ENCODE measurements around the gene ZNF777.
"Not testable (repeated sequence)": the region's sequence is repeated elsewhere in the genome, so short reads cannot be mapped to it uniquely, and the experiment has no call there.

ZNF777 gene

DNA sequence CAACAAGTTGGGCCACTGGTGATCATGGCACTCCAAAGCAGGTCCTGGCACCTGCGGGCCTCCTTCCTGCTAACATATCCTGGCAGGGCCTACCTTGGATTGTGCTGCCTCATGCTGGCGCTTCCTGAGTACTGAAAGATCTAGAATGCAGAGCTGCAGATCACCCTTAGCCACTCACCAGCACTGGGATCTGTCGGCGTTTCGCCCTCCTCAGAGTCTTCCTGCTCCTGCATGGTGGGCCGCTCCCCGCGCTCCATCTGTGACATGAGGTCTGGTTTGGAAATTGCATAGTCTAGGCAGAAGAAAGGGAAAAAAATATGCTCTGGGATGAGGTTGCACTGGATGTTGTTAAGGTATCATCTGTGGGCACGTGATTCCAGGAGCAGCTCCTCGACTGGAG, 10.0 kb downstream of the ZNF777 start:
- DNase-seq (ENCODE audit: low read depth) = no peak

GRCh38 chr7:149449897-149450296, 11.0 kb downstream of the ZNF777 start:
- no peak for DNase-seq (ENCODE audit: low read depth)

DNA sequence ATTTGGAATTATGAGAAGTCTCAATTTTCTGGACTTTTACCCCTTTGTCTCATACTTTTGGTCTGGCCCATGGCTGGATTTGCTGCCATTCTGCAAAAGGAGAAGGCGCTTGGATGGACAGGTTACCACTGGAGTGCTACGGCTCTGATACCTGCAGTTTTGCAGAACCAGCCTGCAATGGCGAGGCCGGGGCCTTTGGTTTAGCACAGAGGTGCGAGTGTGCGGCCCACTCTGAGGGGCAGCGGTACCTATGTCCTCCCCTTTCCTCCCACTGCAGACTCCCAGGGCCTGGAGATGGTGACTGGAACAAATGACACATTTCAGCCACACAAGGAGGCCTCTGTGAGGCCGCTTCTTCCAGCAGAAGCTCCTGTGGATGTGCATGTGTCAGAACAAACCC, 11.9 kb downstream of the ZNF777 start:
- DNase-seq (ENCODE audit: low read depth) = no peak

- DNase-seq (ENCODE audit: low read depth) = not testable (repeated sequence)
Observed at GRCh38 chr7:149446026-149446425, 14.8 kb downstream of the ZNF777 start.

- no peak for DNase-seq (ENCODE audit: low read depth)
Observed at GRCh38 chr7:149444287-149444686, 16.6 kb downstream of the ZNF777 start.

DNA sequence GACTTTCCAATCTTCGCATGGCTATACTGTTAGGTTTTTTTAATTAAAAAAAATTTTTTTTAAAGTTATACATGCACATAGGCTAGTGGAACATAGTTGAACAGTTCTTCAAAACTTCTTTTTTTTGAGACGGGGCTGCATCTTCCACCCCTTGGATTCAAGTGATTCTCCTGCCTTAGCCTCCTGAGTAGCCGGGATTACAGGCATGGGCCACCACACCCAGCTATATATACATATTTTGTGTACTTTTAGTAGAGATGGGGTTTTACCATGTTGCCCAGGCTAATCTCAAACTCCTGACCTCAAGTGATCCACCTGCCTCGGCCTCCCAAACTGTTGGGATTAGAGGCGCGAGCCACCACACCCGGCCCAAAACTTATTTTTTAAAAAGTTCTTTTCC, 17.3 kb downstream of the ZNF777 start:
- DNase-seq (ENCODE audit: low read depth) = no peak

DNA sequence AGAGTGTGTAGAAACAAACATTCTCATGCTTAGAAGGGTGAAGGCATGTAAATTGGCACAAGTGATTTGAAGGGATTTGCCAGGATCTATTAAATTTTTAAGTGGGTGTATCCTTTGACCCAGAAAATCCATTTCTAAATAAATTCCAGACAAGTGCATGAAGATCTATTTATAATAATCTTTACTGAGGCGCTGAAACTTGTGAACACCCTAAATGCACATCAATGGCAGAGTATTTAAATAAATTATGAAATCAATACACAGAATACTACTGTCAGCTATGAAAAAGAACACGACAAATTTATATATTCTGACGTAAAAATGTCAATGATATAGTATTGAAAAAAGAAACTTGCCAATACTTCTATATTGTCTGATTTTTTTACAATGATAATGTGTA, 17.9 kb downstream of the ZNF777 start:
- DNase-seq (ENCODE audit: low read depth) = no peak

GRCh38 chr7:149440222-149440621, 20.6 kb downstream of the ZNF777 start:
- no peak for DNase-seq (ENCODE audit: low read depth)

GRCh38 chr7:149436358-149436757, 24.5 kb downstream of the ZNF777 start:
- no peak for DNase-seq (ENCODE audit: low read depth)

DNA sequence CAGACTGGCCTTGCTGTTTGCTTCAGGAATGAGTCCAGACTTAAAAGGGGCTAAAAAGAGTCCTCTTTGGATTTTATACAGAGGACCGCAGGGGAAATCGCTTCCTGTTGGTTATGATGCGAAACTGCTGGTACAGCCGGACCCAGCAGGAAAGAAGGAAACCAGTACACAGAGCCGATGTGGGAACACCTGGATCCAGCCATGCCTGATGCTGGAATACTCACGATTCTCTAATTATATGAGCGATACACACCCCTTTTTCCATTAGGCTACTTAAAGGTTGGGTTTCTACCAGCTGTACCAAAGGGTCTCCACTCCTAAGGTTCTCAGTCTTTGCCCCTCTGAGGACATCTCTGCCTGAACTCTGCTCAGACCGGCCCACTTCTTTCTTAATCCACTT, 27.7 kb downstream of the ZNF777 start:
- no peak for DNase-seq (ENCODE audit: low read depth)

DNA sequence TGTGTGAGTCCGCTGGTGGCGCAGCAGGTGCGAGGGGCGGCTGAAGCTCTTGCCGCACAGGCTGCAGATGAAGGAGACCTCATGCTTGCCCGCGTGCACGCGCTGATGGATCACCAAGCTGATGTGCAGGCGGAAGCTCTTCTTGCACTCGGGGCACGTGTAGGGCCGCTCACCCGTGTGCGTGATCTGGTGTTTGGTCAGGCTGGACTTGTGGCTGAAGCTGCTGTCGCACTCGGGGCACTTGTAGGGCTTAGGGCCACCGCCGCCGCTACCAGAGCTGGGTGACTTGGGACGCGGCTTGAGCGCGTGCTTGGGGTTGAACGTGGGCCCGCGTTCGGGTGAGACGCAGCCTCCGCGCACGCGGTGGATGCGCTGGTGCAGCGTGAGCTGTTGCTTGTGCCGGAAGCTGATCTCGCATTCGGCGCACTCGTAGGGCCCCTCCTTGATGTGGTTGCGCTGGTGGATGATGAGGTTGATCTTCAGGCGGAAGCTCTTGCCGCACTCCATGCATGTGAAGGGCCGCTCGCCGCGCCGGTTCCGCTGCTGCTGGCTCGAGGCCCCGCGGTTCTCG, 28.7 kb downstream of the ZNF777 start:
- no peak for DNase-seq (ENCODE audit: low read depth)

DNA sequence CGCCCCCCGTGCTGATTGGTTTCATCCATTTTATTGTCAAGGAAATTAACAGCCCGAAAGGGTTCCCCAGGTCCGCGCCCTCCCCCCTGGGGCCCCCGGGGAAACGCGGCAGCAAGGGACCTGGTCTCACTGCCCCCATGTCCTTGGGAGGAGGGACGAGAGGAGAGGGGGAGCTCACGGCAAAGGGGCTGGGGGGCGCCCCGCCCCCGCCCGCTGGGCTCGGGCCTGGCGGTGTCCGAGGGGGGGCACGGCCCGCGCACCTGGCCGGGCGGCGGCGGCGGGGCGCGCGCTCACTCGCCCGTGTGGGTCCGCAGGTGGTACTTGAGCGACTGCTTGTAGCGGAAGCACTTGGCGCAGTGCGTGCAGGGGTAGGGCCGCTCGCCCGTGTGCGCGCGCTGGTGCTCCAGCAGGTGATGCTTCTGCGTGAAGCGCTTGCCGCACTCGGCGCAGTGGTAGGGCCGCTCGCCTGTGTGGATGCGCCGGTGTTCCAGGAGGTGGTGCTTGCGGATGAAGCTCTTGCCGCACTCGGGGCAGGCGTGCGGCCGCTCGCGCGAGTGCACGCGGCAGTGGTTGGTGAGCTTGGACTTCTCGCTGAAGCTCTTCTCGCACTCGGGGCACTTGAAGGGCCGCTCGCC, 29.3 kb downstream of the ZNF777 start:
- no peak for DNase-seq (ENCODE audit: low read depth)

- DNase-seq (ENCODE audit: low read depth) = no peak
Observed at GRCh38 chr7:149430192-149430591, 30.7 kb downstream of the ZNF777 start.

- DNase-seq (ENCODE audit: low read depth) = no peak
Observed at GRCh38 chr7:149427893-149428292, 33.0 kb downstream of the ZNF777 start.

- no peak for DNase-seq (ENCODE audit: low read depth)
Observed at GRCh38 chr7:149427096-149427680, 33.7 kb downstream of the ZNF777 start.

GRCh38 chr7:149423449-149424110, 37.3 kb downstream of the ZNF777 start:
- no peak for DNase-seq (ENCODE audit: low read depth)

DNA sequence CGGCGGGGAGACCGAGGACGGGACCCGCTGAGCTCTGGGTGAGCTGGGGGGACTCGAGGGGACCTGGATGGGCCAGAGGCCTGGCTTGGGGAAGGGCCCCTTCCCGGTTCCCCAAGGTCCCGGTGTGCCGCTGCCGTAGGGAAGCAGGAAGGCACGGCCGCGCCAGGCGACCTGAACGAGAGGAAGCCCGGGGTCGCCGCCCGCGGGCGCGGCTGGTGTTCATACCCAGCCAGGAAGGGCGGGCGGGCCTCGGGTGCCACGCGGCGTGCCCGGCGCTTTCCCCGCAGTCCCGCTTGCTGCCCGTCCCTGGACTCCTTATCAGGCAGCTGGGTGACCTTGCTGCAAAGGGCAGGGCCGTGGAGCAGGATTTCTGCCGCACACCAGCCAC, 38.0 kb downstream of the ZNF777 start:
- peak; percentile 25 for DNase-seq (ENCODE audit: low read depth)

GRCh38 chr7:149422162-149422913, 38.5 kb downstream of the ZNF777 start:
- peak; percentile 69 for DNase-seq (ENCODE audit: low read depth)

DNA sequence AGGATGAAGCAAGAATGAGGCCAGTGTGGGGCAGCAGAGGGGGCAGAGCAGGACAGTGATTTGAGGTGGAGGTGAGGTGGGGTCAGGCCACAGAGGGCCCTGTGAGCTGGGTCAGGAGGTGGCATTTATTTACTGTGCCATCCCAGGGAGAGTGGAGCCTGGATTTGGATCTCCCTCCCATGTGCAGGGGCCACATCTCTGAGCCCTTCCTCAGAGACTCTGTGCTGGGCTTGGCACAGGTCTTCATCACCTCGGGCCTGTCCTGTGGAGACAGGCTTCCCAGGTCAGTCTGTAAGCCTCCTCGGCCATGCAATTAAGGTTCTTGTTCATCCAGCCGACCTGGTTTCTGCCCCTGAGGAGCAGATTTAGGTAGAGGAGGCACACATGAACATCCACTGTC, 40.9 kb downstream of the ZNF777 start:
- no peak for DNase-seq (ENCODE audit: low read depth)

- DNase-seq (ENCODE audit: low read depth) = no peak
Observed at GRCh38 chr7:149415391-149416071, 45.3 kb downstream of the ZNF777 start.

GRCh38 chr7:149414745-149415390, 46.0 kb downstream of the ZNF777 start:
- no peak for DNase-seq (ENCODE audit: low read depth)

GRCh38 chr7:149414171-149414570, 46.7 kb downstream of the ZNF777 start:
- DNase-seq (ENCODE audit: low read depth) = no peak

Data from activated T-helper 9 cell treated with anti-CD3 and anti-CD28 coated beads, Interleukin-2, amount 50 U/mL, for 16 hours (primary cell).